Caco-2 (cell line): ENCODE results near the gene LINC00632. TPM values are rescaled to one million over a fixed set of nuclear protein-coding genes. Genes with fewer than 3 reads are reported as not detected.

Source experiments
- BruUV-seq: library from RNA; stranded (reverse); fragments of 400-500 nt; replicated peaks from 2 replicates; lab custom pipeline; 2021; lab: Mats Ljungman, UMichigan
- CTCF ChIA-PET: fragments of 300-600 bp; sonication (Branson Sonifier 250); formaldehyde crosslinking; loops from one replicate; lab custom pipeline; 2022; ENCODE audit warnings: antibody characterized with exemption; lab: Charles Lee
- POLR2A ChIA-PET: fragments of 300-600 bp; sonication (Branson Sonifier 250); formaldehyde crosslinking; loops from one replicate; lab custom pipeline; 2022; ENCODE audit warnings: antibody characterized with exemption; lab: Charles Lee
- DNase-seq, 2 experiments: peaks; one replicate each; pipeline versions ENCODE4 v3.0.0 to v3.0.0-alpha.2; 2020 to 2022
- H3K27me3 ChIP-seq: replicated peaks from 2 replicates; pipeline ENCODE4 v1.6.0; 2011; ENCODE audit warnings: low read length; ENCODE audit not compliant: control insufficient read depth, insufficient read depth
- H3K36me3 ChIP-seq: 2 replicates; pipeline ENCODE4 v1.5.1; 2011; ENCODE audit warnings: low read length; ENCODE audit not compliant: control insufficient read depth, insufficient read depth
- H3K4me1 ChIP-seq: fragments of 250-450 bp; sonication (Bioruptor Pico); 2 replicates; pipeline ENCODE4 v1.5.1; 2020; ENCODE audit warnings: mild to moderate bottlenecking
- H3K4me3 ChIP-seq: 2 replicates; pipeline ENCODE4 v1.5.1; 2011; ENCODE audit warnings: low read depth, mild to moderate bottlenecking, control low read depth, low read length
- H3K9me3 ChIP-seq: fragments of 250-450 bp; sonication (Bioruptor Pico); 2 replicates; pipeline ENCODE4 v1.5.1; 2020; ENCODE audit warnings: mild to moderate bottlenecking, moderate library complexity
- H3K27ac Mint-ChIP-seq: one replicate; pipeline ENCODE4 v1.8.0; 2022; ENCODE audit warnings: mixed read lengths; ENCODE audit not compliant: unreplicated experiment
- H3K27me3 Mint-ChIP-seq: one replicate; pipeline ENCODE4 v1.8.0; 2022; ENCODE audit warnings: mixed read lengths; ENCODE audit not compliant: insufficient read depth, unreplicated experiment
- H3K36me3 Mint-ChIP-seq: one replicate; pipeline ENCODE4 v1.8.0; 2022; ENCODE audit warnings: mild to moderate bottlenecking, mixed read lengths; ENCODE audit not compliant: insufficient read depth, unreplicated experiment
- H3K4me1 Mint-ChIP-seq: one replicate; pipeline ENCODE4 v1.8.0; 2022; ENCODE audit warnings: low read depth, mixed read lengths; ENCODE audit not compliant: unreplicated experiment
- H3K4me3 Mint-ChIP-seq: one replicate; pipeline ENCODE4 v1.8.0; 2022; ENCODE audit warnings: mild to moderate bottlenecking, moderate library complexity, mixed read lengths; ENCODE audit not compliant: unreplicated experiment
- H3K9me3 Mint-ChIP-seq: one replicate; pipeline ENCODE4 v1.8.0; 2022; ENCODE audit warnings: mixed read lengths; ENCODE audit not compliant: unreplicated experiment
- CTCF ChIP-seq, 2 experiments: fragments of 200-600 bp in 1 of 2; IDR thresholded peaks; 1 replicate in 1 of 2; 2 replicates in 1 of 2; pipeline versions ENCODE4 v1.5.1 to v1.8.0; 2011 to 2022; ENCODE audit warnings: antibody characterized with exemption in 1 of 2, control low read depth in 1 of 2, inconsistent platforms in 1 of 2, low read depth in 1 of 2, low read length in 1 of 2, mild to moderate bottlenecking in 1 of 2, moderate library complexity in 1 of 2; ENCODE audit not compliant: insufficient read depth in 1 of 2, severe bottlenecking in 1 of 2, unreplicated experiment in 1 of 2
- intact Hi-C: fragments of 100-400 bp; cut with micrococcal nuclease; formaldehyde crosslinking; loops from one replicate; pipeline ENCODE4 v1.10.0; 2022; ENCODE audit not compliant: unreplicated experiment
- total RNA-seq: library from RNA; stranded (reverse); gene quantifications from 2 replicates; pipeline ENCODE4 v1.2.3, GENCODE V29; 2022

The LINC00632 gene
- total RNA-seq, 1 experiment from 2014 or later: not detected

- no peak for TF ChIP-seq CTCF (IDR thresholded peaks at IDR 0.05; ENCODE audit: insufficient read depth in 1 of 2, low read depth in 1 of 2, low read length in 1 of 2, severe bottlenecking in 1 of 2, unreplicated experiment in 1 of 2)
- Mint-ChIP-seq H3K27me3 (peaks cover 4% of the 10 kb centered on the region), H3K4me1 (no peaks in the 10 kb centered on the region), H3K4me3 (no peak overlapping the region), H3K36me3 (no peaks in the 10 kb centered on the region), H3K9me3 (no peaks in the 10 kb centered on the region), H3K27ac (no peak overlapping the region)
- H3K27me3 ChIP-seq: no peaks in the 10 kb centered on the region
- intact Hi-C loops: no loop called here
- ChIA-PET CTCF (no interaction called here), POLR2A (no interaction called here)
- DNase-seq: no peak
- no peaks in the 10 kb centered on the region for H3K36me3 ChIP-seq
- H3K4me1 ChIP-seq: no peaks in the 10 kb centered on the region
- H3K9me3 ChIP-seq: no peaks in the 10 kb centered on the region
- BruUV-seq: no TSS peak
- H3K4me3 ChIP-seq: no peak overlapping the region
Observed at GRCh38 chrX:140711894-140712293, 2.3 kb downstream of the LINC00632 start.

- TF ChIP-seq CTCF (IDR thresholded peaks at IDR 0.05; ENCODE audit: insufficient read depth in 1 of 2, low read depth in 1 of 2, low read length in 1 of 2, severe bottlenecking in 1 of 2, unreplicated experiment in 1 of 2): no peak
- no peaks in the 10 kb centered on the region for H3K9me3 ChIP-seq
- no peaks in the 10 kb centered on the region for H3K36me3 ChIP-seq
- no peak overlapping the region for H3K4me3 ChIP-seq
- Mint-ChIP-seq H3K27me3 (peaks cover 4% of the 10 kb centered on the region), H3K27ac (no peak overlapping the region), H3K36me3 (no peaks in the 10 kb centered on the region), H3K9me3 (no peaks in the 10 kb centered on the region), H3K4me3 (no peak overlapping the region), H3K4me1 (no peaks in the 10 kb centered on the region)
- intact Hi-C loops: no loop called here
- no peaks in the 10 kb centered on the region for H3K4me1 ChIP-seq
- peak; percentile 1 to 26 for DNase-seq
- POLR2A ChIA-PET: no interaction called here
- CTCF ChIA-PET: no interaction called here
- BruUV-seq: no TSS peak
- no peaks in the 10 kb centered on the region for H3K27me3 ChIP-seq
Observed at GRCh38 chrX:140712413-140713173, 3.0 kb downstream of the LINC00632 start.

- Mint-ChIP-seq H3K4me3 (no peak overlapping the region), H3K27me3 (peaks cover 4% of the 10 kb centered on the region), H3K27ac (no peak overlapping the region), H3K36me3 (no peaks in the 10 kb centered on the region), H3K9me3 (no peaks in the 10 kb centered on the region), H3K4me1 (no peaks in the 10 kb centered on the region)
- Histone ChIP-seq H3K36me3 (no peaks in the 10 kb centered on the region), H3K4me1 (no peaks in the 10 kb centered on the region), H3K4me3 (no peak overlapping the region), H3K27me3 (no peaks in the 10 kb centered on the region), H3K9me3 (no peaks in the 10 kb centered on the region)
- BruUV-seq: no TSS peak
- ChIA-PET POLR2A (no interaction called here), CTCF (no interaction called here)
- DNase-seq: no peak
- intact Hi-C loops: no loop called here
- no peak for TF ChIP-seq CTCF (IDR thresholded peaks at IDR 0.05; ENCODE audit: insufficient read depth in 1 of 2, low read depth in 1 of 2, low read length in 1 of 2, severe bottlenecking in 1 of 2, unreplicated experiment in 1 of 2)
Observed at GRCh38 chrX:140713174-140713539, 3.6 kb downstream of the LINC00632 start.
